DOHH2 (cell line): ENCODE results near the gene C6orf89.

Source experiments
- CTCF ChIP-seq: fragments of 200-600 bp; sonication (generic); IDR thresholded peaks from one replicate; pipeline ENCODE4 v1.5.1; 2014; ENCODE audit warnings: antibody characterized with exemption, mild to moderate bottlenecking, low read depth, low read length; ENCODE audit not compliant: poor library complexity, severe bottlenecking
- EZH2phosphoT487 ChIP-seq: fragments of 200-600 bp; sonication (generic); IDR thresholded peaks from 2 replicates; pipeline ENCODE4 v1.6.1; 2017; ENCODE audit warnings: borderline replicate concordance, mild to moderate bottlenecking, antibody characterized with exemption, low read length, moderate library complexity, mixed read lengths

- no peak for TF ChIP-seq CTCF
- no peak for TF ChIP-seq EZH2phosphoT487
Observed at GRCh38 chr6:36848658-36849441, 36.9 kb upstream of the C6orf89 start.
